ENCODE measurements around the gene L1CAM.

L1CAM gene

GRCh38 chrX:153932220-153932915 is 46.4 kb upstream of the L1CAM start:
- Histone ChIP-seq H3K4me2 (ENCODE audit: low read depth, low read length, poor library complexity, severe bottlenecking) (no peak overlapping the region), H3F3A (ENCODE audit: insufficient read depth) (peaks cover 16% of the 10 kb centered on the region), H3K9ac (ENCODE audit: low read length) (no peak overlapping the region), H3K9me2 (replicated peaks; ENCODE audit: insufficient read depth, low read length) (no peaks in the 10 kb centered on the region), H3K27me3 (ENCODE audit: low read length) (no peaks in the 10 kb centered on the region), H4K20me1 (ENCODE audit: low read depth, low read length) (no peaks in the 10 kb centered on the region), H3K4me3 (ENCODE audit: insufficient read depth, low read length, poor library complexity, severe bottlenecking) (no peak overlapping the region), H3K9me3 (ENCODE audit: insufficient read depth, low read length) (no peaks in the 10 kb centered on the region), H3K79me2 (ENCODE audit: insufficient read depth, low read length) (peaks cover 19% of the 10 kb centered on the region), H3K36me3 (ENCODE audit: low read length) (no peaks in the 10 kb centered on the region), H2AFZ (ENCODE audit: low read depth, low read length, severe bottlenecking) (no peak overlapping the region), H3K27ac (ENCODE audit: low read depth, low read length) (no peak overlapping the region)
- no peak for TF ChIP-seq EZH2phosphoT487 (conservative IDR thresholded peaks at IDR 0.05; ENCODE audit: low read length)
- TF ChIP-seq, protein P1, sequence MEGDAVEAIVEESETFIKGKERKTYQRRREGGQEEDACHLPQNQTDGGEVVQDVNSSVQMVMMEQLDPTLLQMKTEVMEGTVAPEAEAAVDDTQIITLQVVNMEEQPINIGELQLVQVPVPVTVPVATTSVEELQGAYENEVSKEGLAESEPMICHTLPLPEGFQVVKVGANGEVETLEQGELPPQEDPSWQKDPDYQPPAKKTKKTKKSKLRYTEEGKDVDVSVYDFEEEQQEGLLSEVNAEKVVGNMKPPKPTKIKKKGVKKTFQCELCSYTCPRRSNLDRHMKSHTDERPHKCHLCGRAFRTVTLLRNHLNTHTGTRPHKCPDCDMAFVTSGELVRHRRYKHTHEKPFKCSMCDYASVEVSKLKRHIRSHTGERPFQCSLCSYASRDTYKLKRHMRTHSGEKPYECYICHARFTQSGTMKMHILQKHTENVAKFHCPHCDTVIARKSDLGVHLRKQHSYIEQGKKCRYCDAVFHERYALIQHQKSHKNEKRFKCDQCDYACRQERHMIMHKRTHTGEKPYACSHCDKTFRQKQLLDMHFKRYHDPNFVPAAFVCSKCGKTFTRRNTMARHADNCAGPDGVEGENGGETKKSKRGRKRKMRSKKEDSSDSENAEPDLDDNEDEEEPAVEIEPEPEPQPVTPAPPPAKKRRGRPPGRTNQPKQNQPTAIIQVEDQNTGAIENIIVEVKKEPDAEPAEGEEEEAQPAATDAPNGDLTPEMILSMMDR (IDR thresholded peaks at IDR 0.05; ENCODE audit: insufficient read depth, low read length, poor library complexity, severe bottlenecking), result no peak

GRCh38 chrX:153931748-153932147 is 45.8 kb upstream of the L1CAM start:
- no peak overlapping the region for H3K9ac ChIP-seq (ENCODE audit: low read length)
- no peak overlapping the region for H3K4me2 ChIP-seq (ENCODE audit: low read depth, low read length, poor library complexity, severe bottlenecking)
- H3K9me2 ChIP-seq (replicated peaks; ENCODE audit: insufficient read depth, low read length), result no peaks in the 10 kb centered on the region
- no peaks in the 10 kb centered on the region for H3K9me3 ChIP-seq (ENCODE audit: insufficient read depth, low read length)
- no peak overlapping the region for H2AFZ ChIP-seq (ENCODE audit: low read depth, low read length, severe bottlenecking)
- H3K27ac ChIP-seq (ENCODE audit: low read depth, low read length), result no peak overlapping the region
- no peaks in the 10 kb centered on the region for H3K27me3 ChIP-seq (ENCODE audit: low read length)
- no peaks in the 10 kb centered on the region for H4K20me1 ChIP-seq (ENCODE audit: low read depth, low read length)
- peaks cover 19% of the 10 kb centered on the region for H3K79me2 ChIP-seq (ENCODE audit: insufficient read depth, low read length)
- no peak for TF ChIP-seq EZH2phosphoT487 (conservative IDR thresholded peaks at IDR 0.05; ENCODE audit: low read length)
- TF ChIP-seq, protein P1 (IDR thresholded peaks at IDR 0.05; ENCODE audit: insufficient read depth, low read length, poor library complexity, severe bottlenecking), result no peak
- peaks cover 21% of the 10 kb centered on the region for H3F3A ChIP-seq (ENCODE audit: insufficient read depth)
- H3K36me3 ChIP-seq (ENCODE audit: low read length), result no peaks in the 10 kb centered on the region
- H3K4me3 ChIP-seq (ENCODE audit: insufficient read depth, low read length, poor library complexity, severe bottlenecking), result no peak overlapping the region

GRCh38 chrX:153931151-153931550 is 45.2 kb upstream of the L1CAM start:
- Histone ChIP-seq H3K27ac (ENCODE audit: low read depth, low read length) (no peak overlapping the region), H3K79me2 (ENCODE audit: insufficient read depth, low read length) (peaks cover 19% of the 10 kb centered on the region), H3K36me3 (ENCODE audit: low read length) (no peaks in the 10 kb centered on the region), H3K9me3 (ENCODE audit: insufficient read depth, low read length) (no peaks in the 10 kb centered on the region), H4K20me1 (ENCODE audit: low read depth, low read length) (no peaks in the 10 kb centered on the region), H3K9me2 (replicated peaks; ENCODE audit: insufficient read depth, low read length) (no peaks in the 10 kb centered on the region), H3K4me3 (ENCODE audit: insufficient read depth, low read length, poor library complexity, severe bottlenecking) (no peak overlapping the region), H3K27me3 (ENCODE audit: low read length) (no peaks in the 10 kb centered on the region), H3K9ac (ENCODE audit: low read length) (no peak overlapping the region), H3F3A (ENCODE audit: insufficient read depth) (peaks cover 17% of the 10 kb centered on the region), H3K4me2 (ENCODE audit: low read depth, low read length, poor library complexity, severe bottlenecking) (no peak overlapping the region), H2AFZ (ENCODE audit: low read depth, low read length, severe bottlenecking) (no peak overlapping the region)
- TF ChIP-seq, protein P1 (IDR thresholded peaks at IDR 0.05; ENCODE audit: insufficient read depth, low read length, poor library complexity, severe bottlenecking), result no peak
- TF ChIP-seq EZH2phosphoT487 (conservative IDR thresholded peaks at IDR 0.05; ENCODE audit: low read length), result no peak
